GM18867 (cell line): ENCODE results near the gene HNRNPA1.
A peak's percentile ranks its signal among the peaks of the same experiment; 100 is the strongest.
"Not testable (repeated sequence)": the region's sequence is repeated elsewhere in the genome, so short reads cannot be mapped to it uniquely, and the experiment has no call there.

ENCODE experiments used
- ATAC-seq: cut with Tn5 transposase; IDR thresholded peaks from one replicate; pipeline ENCODE4 v1.9.1; 2021; ENCODE audit warnings: mild to moderate bottlenecking, moderate library complexity; ENCODE audit not compliant: unreplicated experiment

The HNRNPA1 gene

DNA sequence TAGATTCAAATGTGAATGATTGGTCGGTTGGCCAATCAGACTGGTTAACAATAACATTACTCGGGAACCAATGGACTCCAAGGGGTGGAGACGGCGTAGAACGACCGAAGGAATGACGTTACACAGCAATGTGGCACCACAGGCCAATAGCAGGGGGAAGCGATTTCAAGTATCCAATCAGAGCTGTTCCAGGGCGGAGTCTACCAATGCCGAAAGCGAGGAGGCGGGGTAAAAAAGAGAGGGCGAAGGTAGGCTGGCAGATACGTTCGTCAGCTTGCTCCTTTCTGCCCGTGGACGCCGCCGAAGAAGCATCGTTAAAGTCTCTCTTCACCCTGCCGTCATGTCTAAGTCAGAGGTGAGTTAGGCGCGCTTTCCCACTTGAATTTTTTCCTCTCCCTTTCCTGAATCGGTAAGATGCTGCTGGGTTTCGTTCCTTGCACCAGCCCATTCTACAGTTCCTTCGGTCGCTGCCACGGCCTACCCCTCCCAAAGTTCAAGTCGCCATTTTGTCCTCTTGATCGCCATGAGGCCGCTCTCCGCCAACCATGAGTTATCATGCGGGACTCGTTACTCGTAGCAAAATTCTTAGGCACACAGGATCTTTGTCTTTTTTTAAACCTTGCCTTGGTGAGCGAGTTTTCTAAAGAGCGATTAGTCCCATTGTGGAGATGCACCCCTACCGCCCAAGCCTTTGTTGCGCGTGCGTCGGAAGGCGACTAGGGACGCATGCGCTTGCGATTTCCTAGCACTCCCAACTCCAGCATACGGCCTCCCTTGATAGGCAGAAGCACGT, at the start of gene HNRNPA1:
Gene HNRNPA1, plus strand, starts transcription at position 259 of the 793 bp plus-strand sequence. Its CDS starts 82 bp downstream, at position 341.
- peak; percentile 85 for ATAC-seq

DNA sequence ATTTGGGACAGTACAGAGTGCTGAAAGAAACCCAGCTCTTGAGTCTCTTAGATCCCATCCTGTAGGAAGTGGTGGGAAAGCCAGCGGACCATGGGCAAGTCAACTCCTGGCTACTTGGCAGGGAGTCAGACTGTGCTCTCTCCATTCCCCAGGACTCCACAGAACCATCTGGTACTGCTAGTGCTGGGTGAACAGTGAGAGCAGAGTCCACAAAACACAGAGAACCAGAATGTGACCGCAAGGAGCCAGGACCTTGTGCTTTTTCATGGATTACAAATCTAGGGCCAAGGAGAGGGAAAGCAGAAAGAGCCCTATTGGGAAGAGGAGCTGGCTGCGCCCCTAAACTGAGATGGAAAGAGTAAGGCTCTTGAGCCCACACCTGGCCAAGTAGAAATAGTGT, 49.3 kb upstream of the HNRNPA1 start:
- ATAC-seq = not testable (repeated sequence)

- ATAC-seq = no peak
Observed at GRCh38 chr12:54232790-54233189, 47.7 kb upstream of the HNRNPA1 start.

GRCh38 chr12:54238531-54238930, 42.0 kb upstream of the HNRNPA1 start:
- ATAC-seq = no peak

DNA sequence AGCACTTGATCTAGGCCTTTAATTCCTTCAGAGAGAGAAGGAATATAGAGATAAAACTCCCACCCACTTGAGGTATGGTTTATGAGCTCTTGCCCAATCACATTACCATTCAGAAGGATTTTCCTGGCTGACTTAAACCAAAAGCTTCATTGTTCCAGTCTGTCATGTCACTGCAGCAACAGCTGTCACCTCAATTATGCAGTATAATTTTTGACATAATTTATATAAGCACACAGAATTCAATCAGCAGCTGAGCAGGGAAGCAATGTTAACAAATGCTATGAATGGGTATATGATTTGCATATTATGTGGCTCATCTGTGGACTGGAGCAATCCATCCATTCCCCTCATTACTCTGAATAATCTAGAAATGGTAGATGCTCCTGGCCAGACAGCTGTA, 40.9 kb upstream of the HNRNPA1 start:
- ATAC-seq = no peak

DNA sequence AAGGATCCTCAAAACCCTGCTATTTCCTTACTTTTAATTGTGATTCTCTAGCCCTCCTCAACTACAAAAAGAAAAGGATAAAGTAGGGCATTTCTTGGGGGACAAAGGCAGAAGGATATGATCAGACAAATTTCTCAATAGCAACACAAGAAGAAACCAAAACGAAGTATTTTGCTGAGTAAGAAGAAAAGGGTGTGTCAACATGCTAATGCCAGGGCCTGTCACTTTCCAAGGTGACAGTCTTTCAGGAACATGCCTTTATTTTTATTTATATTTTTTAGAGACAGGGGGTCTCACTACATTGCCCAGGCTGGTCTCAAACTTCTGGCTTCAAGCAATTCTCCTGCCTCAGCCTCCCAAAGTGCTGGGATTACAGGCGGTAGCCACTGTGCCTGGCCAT, 40.4 kb upstream of the HNRNPA1 start:
- ATAC-seq = no peak

DNA sequence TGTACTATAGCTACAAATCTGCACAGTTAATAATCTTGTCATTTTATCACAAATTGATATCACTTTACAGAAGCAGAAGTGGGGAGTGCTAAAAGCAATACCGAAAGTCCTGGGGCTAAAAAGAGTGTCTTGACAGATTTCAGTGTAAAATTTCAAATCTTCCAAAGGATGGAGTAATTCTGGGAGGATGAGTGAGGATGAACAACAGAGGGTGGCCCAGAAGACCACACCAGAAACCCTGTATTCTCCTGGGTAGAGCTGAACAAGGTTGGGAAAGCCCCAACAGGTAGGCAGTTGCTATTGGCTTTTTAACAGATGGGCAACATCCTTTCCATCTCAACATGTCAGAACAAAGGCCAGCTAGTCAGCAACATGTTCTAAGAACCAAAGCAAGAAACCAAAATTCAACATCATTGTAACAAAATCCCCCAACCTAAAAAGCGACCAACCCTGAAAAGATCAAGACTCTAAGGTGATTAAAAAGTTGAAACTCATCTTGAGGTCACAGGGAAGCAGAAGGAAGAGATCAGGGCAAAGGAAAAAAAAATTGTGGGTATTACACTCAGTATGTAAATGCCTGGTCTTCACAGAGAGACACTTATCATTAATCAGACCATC, 39.4 kb upstream of the HNRNPA1 start:
- peak; percentile 66 for ATAC-seq

- no peak for ATAC-seq
Observed at GRCh38 chr12:54246011-54246641, 34.4 kb upstream of the HNRNPA1 start.

DNA sequence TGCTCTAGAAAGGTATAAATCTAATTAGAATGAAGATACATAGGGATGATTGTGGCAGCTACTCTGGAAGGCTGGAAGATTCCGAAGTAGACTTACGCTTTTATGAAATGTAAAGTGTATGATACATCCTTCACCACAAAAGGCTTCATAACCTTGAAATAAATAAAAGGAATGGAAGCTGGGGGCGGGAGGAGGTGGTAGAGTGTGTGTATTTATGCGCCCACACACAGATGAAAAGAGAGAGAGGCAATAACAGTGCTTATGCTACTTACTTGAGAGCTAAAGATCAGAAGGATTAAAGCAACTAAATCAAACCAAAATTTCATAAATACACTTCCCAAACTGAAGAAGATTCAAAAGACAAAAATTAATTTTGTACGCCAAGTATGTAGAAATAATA, 31.0 kb upstream of the HNRNPA1 start:
- no peak for ATAC-seq

DNA sequence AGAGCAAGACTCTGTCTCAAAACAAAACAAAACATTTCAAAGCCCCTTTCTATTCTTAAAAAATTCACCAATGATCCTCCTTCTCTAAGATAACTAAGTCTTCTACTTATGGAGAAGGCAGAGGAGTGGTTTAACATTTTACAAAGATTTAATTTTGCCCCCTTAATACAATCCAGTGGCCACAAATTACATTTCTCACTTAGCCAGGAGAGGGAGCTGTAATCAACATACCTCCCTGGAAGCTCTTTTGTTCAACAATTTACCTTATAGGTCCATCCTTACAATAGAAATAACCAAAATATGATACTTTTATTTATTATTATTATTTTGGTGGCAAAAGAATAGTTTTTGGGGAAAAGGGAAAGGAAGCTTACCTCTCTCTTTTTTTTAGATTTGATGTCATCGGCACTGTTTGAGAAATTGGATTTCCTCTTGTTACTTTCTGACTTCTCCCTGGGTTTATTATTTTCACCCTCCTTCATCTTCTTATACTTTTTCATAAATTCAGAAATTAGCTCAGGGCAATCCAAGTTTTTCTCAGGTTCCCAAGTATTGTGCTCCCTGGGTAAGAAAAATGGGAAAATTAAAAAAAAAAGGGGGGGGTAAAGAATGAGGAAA, 28.8 kb upstream of the HNRNPA1 start:
- ATAC-seq = no peak

GRCh38 chr12:54253240-54253639, 27.3 kb upstream of the HNRNPA1 start:
- no peak for ATAC-seq

DNA sequence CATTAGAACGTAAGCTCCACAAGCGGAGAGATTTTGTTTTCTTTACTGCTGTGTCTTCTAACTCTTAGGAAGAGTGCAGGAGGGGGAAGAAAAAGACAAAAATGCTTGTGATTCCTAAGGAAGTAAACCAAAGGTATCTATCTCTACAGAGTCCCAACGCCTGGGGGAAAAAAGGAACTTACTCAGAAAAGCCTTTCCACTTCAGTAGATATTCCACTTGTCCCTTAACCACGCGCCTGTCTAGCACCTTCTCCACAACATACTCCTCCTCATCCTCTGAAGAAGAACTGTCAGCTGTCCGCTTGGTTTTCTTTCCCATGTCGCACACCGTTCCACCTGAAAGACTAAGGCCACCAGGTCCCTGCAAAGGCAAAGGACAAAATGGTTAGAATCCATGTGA, 23.2 kb upstream of the HNRNPA1 start:
- no peak for ATAC-seq

DNA sequence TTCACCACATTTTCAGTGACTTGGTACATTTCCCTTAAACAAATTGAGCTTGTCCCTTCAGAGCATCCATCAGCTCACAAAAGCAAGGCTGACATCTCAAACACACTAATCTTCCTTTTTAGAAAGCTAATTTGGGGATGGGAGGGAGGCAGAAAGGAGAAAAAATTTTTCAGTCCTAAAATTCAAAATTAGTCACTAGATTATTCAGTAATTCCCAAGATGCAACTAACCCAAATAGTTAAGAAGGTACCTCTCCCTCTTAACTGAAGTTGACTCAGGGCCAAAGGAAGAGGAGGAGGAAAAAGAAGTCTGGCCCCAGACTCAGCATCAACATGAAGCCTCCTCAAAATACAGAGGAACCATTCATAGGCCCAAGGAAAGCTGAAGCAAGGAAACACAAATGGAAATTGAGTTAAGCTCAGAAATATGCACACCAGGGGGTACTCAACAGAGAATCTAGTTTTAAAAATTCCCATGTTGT, 22.3 kb upstream of the HNRNPA1 start:
- ATAC-seq = no peak

DNA sequence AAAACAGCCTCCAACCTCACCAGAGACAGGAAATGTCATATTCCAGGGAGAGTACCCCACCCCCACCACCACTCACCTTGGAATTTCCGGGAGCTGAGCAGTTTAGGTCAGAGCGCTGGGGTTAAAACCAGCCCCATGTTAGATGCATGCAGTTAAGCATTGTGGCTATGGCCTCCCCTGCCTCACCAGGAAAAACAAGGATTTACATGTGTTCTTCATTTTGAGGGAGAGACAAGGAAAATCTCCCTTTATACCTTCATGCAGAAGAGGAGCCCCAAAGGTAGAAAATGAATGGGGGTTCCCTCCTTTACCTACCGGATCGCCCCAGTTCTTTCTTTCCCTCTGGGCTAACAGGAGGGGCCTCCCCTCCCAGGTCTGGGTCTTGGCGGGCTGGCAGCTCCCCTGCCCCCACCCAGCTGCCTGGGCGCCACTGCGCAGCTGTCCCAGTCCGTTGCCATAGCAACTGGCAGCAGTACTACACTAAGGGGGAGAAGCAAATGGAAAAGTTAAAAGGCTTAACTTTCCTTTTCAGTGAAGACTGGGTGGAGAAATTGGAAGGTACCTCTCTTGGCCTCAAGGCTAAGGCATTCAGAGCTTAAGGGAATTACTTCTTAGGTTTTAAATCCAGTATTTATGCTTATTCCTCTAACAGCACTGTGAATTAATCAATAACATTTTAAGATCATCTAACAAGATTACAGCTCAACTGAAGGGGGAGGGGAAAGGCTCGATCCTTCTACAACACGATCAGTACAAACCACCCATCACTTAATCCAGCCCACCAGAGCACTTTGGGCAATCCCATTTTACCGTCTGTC, 21.1 kb upstream of the HNRNPA1 start:
- no peak for ATAC-seq

DNA sequence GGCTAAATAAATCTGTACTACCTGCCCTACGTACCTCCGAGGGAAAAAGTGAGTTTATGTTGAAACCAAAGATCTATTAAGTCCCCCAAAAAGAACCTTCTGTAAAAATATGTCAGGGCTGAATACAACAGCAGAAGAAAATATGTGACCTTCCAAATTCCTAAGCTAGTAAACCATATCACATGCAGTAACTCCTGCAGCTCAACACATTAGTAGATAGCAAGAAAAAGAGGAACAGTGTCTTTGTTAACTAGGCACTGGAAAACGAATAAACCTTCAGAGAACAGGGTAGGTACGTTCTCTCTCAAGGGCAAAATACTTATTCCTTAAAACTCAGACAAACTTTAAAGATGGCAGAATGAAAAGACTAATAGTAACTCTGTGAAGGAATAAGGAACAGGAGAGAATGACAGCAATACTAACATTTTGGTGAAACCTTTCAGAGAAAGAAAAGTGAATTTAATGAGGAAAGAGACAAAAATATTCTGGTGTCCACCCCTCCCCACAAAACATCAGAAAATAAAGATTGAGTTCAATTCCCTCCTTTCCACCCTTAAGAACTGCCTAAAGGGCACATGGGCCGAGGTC, 18.6 kb upstream of the HNRNPA1 start:
- ATAC-seq = no peak

- no peak for ATAC-seq
Observed at GRCh38 chr12:54262403-54262925, 18.1 kb upstream of the HNRNPA1 start.

DNA sequence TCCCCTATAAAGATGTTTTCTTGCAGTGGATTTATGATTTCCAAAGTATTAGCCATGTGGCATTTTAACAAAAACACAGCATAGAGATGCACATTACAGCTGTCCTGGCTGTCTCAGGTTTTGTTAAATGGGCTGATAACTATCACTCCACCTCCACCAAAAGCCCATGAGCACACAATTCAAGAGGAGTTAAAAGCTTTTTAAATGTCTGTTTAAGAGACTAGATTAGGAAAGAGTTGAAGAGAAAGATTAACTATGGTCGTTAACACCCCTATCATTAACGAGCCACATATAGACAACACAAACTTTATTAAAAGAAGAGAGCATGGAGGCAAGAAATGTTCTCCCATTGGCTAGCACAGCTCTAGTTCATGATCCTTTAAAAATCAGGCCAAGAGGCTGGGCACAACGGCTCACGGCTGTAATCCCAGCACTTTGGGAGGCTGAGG, 15.1 kb upstream of the HNRNPA1 start:
- no peak for ATAC-seq

GRCh38 chr12:54266852-54267251, 13.7 kb upstream of the HNRNPA1 start:
- no peak for ATAC-seq

DNA sequence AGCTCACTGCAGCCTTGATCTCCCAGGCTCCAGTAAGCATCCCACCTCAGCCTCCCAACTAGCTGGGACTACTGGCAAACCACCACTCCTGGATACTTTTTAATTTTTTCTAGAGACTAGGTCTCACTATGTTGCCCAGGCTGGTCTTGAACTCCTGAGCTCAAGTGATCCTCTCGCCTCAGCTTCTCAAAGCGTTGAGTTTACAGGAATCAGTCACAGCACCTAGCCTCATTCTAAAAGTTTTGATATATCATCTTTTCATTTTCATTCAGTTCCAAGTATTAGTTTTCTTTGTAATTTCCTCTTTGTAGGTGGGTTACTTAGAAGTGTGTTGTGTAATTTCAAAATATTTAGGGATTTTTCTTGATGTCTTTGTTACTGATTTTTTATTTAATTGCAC, 10.2 kb upstream of the HNRNPA1 start:
- no peak for ATAC-seq

GRCh38 chr12:54272214-54272613, 8.3 kb upstream of the HNRNPA1 start:
- no peak for ATAC-seq
